Right kidney (tissue), 1 donor: ENCODE results near the gene PREX1.

Experiments
- DNase-seq: peaks from one replicate; pipeline ENCODE4 v3.0.0-alpha.2; 2016

The PREX1 gene

DNA sequence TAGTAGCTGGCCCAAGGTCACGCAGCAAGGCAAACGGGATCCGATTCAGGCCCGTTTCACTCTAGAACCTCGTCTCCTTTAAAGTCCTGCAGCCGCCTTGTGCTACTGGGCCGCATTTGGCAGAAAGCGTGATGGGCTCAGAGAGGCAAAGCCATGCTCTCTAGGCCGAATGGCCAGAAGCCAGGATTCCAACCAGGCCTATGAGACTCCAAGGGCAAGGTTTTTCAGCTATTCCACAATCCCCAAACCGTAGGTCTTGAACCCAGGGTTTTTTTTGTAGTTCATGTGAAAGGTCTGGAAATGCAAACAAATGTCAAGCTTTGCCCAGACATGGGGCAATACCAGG lies 174.1 kb downstream of the PREX1 start:
- DNase-seq: no peak

DNA sequence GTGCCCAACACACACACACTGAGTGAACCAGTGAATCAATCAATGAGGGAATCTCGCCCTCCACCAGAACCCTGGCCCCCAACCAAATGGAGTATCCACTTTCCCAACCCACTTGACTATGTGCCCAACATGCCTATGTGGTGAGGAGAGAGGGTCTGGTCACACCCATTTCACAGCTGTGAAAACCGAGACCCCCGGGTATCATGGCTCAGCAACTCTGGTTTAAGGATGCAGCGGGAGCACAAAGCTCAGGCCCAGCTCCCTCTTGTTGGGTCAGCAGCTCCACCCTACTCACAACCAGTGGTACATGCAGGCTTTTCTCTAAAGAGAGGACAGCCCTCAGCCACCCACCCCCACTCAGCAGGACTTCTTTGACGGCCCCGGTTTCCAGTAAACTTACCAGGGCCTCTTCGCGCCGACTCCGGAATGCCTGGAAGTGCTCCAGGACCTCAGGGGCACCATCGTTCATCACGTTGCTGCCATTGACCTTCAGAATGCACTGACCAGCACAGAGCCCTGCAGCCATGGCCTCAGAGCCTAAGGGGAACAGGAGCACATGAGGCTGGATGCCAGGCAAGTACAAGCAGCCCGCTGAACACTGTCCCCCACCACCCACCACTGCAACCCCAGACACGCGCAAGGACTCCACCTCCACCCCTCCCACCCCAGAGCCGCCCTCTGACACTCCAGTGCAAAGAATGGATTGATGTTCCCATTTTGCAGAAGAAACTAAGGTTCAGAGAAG lies 174.7 kb downstream of the PREX1 start:
- DNase-seq: no peak

DNA sequence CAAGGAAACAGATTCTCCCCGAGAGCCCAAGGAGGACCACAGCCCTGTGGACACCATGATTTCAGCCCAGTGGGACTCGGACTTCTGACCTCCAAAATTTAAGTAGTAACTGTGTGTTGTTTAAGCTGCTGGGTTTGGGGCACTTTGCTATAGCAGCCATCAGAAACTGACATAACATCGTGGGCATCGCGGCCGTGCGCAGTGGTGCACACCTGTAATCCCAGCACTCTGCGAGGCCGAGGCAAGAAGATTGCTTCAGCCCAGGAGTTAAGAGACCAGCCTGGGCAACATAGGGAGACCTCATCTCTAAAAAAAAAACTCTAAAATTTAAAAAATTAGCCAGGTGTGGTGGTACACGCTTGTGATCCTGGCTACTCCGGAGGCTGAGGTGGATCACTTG lies 175.8 kb downstream of the PREX1 start:
- DNase-seq: no peak

DNA sequence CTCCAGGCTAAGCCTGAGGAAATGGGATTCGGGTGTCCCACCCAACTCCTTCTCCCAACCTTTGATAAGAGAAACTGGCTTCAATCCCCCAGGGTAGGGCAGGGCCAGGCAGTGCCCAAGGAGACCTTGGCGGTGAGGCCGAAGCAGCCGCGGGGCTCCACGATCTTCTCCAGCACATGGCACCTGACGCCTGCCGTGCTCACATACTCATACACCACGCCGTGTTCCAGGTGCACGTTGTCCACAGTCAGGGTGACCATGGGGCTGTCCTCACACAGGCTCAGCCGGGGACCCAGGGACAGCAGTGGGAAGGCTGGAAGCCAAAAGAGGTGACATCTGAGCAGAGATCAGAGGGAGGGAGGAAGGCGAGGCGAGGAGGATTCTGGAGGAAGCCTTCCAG lies 176.5 kb downstream of the PREX1 start:
- no peak for DNase-seq

DNA sequence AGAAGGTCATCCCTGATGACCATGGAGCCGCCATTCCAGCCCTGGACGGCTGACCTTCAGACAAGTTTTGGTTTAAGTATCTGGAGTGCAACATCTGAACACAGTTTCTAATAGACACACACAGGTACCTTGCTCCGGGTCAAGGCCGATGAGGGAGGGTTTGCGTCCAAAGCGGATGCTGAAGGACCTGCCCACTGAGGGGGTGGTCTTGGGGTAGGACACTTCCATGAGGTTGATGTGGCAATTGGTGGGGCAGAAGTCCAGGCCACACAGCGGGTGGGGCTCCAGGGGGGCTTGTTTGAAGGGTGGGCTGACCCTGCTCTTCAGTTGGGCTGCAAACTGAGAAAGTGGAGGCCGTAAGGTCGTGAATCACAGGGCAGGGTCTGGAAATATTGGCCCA lies 177.9 kb downstream of the PREX1 start:
- DNase-seq: no peak

DNA sequence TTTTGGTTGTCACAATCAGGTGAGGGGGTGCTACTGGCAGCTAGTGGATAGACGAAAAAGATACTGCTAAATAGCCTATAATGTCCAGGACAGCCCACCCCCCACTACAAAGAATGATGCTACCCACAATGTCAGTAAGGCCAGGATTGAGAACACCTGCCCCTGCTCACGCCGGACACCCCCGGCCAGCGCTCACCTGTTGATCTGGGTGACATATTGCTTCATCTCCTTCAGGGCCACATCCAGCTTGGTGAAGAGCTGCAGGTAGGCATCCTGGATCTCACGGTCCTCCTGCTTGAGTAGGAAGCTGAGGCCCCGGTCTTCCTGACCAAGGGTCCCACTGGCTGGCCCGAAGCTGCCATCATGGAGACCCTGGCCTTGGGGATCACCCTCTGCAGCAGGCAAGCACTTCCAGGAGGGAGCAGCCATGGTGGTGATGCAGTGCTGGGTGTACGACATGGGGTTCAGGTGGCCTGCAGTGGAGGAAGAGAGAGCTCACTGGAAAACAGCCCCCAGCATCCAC lies 178.6 kb downstream of the PREX1 start:
- no peak for DNase-seq

DNA sequence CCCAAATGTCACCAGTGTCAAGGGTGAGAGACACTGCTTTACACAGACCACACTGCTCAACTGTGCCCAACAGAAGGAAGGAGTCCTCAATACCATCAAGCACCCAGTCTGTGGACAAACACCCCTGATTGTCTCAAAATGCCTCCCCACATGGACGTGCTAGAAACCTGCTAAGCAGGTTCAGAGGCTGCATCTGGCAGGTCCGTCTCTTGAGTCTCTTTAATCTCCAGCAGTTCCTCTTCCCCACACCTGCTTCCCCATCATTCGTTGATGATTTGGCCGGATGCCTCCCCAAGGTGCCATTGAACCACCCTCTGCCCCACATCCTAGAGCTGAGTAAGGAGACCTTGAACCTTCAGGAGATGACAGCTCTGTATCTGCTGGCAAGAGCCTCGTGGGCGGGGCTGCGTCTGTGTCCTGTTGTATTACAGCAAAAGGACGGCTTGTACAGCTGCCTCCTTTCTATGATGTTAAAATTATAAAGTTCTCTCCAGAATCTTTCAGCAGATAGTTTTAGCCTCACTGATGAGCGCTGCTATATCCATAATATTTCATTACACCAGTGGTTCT lies 179.2 kb downstream of the PREX1 start:
- no peak for DNase-seq

DNA sequence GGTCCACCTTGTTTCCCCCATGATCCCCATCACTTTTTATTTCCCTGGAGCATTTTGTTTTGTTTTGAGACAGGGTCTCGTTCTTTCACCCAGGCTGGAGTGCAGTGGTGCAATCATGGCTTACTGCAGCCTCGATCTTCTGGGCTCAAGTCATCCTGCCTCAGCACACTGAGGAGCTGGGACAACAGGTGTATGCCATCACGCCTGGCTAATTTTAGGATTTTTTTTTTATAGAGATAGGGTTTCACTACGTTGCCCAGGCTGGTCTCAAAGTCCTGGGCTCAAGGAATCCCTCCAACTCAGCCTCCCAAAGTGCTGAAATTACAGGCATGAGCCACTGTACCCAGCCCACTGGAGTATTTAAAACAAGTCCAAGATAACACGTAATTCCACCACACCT lies 179.9 kb downstream of the PREX1 start:
- no peak for DNase-seq

DNA sequence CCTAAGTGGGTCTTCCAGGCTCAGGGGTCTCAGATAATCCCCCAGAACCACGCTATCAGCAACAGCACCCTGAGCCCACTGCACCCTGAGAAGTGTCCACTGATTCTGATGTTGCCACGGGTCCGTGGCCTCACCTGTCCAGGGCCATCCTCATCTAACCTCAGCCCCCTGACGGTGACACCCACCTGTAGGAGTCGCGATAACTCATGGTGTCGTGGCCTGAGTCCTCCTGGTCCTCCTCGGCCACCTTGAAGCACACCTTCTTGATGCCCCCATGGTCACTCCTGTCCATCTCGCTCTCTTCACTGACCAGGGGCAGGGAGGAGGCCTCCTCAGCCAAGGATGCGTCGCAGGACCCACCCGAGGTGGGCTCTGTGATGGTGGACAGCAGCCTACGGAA lies 182.1 kb downstream of the PREX1 start:
- no peak for DNase-seq

DNA sequence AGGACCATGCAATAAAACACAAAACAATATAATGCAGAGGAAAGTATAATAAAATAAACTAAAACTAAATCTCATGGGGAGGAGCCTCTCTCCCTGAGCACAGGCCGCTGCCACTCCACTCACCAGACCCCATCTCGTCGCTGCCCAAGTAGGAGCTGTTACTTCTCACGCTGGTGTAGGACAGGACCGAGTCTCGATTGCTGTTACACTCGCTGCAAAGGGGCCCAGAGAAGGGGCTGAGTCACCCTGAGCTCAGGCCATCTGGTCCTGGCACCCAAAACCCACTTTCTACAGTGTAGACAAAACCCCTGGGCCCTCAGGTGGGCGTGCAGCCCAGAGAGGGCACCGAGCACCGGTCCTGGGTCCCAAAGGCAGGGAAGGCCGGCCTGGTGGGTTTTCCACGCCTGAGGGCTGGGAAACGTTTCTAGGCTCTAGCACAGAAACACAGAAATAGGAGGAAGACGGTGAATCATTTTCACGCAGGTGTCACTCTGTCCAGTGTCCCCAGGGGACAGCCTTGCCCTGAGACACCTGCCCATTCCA lies 183.4 kb downstream of the PREX1 start:
- DNase-seq: no peak

DNA sequence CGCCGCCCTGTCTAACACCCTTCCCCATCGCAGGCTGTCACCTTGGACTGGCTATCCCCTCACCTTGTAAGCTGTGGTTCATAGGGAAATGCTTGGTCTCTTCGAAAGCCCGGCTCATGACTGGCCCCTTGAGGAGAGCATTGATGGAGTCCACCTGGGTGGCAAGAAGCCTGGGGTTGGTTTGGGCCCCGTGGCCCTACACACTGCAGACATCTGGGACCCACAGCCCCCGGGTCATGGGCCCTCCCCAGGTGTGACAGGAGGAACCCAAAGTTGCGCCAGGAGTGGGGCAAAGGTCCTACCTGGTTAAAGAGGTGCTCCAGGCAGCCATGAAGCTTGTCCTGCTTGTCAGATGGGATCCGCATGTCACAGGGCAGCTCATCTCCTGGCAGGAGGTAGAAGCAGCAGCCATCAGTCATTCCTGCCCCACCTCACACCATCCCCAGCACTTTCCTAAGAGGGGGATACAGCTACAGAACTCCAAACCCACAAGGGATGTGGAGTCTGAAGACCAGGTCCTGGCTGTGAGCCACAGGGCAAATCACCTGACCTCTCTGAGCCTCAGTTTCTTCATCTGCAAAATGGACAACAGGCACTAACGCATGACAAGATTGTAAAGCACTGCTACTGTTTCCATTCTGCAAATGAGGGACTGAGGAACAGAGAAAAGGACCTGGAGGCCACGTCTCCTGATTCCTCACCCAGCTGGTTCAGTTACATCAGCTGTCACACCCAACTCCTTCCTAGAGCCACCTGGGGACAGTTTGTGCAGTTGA lies 185.5 kb downstream of the PREX1 start:
- DNase-seq: no peak

DNA sequence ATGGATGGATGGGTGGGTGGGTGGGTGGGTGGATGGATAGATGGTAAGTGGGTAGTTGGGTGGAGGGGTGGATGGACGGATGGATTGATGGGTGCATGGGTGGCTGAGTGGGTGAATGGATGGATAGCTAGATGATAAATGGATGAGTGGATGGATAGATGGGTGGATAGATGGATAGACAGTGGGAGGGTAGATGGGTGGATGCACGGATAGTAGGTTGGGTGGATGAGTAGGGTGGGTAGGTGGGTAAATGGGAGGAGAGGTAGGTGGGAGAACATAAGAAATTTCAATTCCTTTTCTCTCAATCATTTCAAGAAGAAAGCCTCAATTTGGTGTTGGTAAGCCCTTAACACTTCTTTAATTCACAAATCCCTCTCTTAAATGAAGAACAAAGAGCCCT lies 186.9 kb downstream of the PREX1 start:
- no peak for DNase-seq

DNA sequence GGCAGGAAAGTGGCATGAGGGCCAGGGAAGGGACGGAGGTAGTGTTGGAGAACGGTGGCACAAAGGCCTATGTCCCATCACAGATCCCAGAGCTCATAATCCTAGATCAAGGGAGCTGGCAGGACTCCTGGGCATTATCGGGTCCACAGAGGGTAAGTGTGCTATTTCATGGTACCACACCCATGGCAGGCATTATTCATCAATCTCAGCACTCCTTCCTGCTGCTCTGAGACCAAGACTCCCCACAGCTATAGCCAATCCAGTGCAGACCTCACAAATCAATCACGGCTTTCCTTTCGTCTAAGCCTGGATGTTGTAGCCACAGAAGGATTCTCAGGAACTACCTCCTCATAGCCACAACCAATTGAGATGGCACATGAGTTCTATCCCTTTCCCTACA lies 187.9 kb downstream of the PREX1 start:
- no peak for DNase-seq

DNA sequence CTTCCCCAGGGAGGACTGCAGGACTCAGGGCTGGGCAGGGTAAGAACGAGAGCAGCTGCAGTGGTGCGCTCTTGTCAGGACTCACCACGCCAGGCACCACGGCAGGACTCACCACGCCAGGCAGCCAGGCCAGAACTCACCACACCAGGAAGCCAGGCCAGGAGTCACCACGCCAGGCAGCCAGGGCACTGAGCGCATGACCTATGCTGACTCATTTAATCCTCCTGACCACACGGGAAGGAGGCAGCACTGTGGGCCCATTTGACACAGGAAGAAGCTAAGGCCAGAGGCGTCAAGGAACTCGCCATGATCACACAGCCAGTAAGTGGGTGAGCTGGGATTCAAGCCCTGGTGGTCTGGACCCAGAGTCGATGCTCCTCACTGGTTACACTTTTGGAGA lies 189.3 kb downstream of the PREX1 start:
- DNase-seq: no peak

DNA sequence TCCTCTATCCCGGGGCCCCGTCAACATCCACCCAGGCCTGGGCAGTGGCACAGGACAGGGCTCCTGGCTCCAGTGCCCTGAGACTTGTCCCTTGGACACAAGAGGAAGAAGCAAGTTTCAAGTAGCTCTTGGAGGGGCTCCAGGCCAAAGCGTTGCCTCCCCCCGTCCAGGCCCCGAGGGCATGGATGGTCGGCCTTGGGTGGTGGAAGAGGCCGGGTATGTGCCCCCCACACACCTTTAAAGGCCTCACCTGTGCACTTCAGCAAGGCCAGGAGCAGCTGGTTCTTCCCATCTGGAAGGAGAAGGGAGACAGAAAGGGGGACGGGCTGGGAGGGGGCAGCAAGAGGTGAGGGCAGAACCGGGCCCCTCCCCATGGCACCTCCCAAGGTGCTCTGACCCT lies 190.3 kb downstream of the PREX1 start:
- DNase-seq: no peak

DNA sequence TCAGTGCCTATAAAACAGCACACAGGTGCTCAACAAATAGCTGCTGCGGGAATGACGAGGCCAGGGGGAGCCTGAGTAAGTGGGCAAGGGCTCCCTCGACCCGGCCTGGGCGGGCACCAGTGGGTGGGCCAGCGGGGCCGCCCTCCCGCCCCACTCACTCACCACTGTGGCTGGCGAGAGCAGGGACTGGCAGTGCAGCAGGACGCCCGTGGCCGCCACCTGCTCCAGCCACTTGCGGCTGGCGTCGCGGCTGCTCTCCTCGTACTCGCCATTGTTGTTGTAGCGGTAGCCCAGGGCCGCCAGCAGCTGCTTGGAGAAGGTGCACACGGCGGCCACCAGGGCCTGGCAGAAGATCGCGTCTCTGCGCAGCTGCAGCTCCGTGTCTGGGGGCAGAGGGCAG lies 191.5 kb downstream of the PREX1 start:
- no peak for DNase-seq

DNA sequence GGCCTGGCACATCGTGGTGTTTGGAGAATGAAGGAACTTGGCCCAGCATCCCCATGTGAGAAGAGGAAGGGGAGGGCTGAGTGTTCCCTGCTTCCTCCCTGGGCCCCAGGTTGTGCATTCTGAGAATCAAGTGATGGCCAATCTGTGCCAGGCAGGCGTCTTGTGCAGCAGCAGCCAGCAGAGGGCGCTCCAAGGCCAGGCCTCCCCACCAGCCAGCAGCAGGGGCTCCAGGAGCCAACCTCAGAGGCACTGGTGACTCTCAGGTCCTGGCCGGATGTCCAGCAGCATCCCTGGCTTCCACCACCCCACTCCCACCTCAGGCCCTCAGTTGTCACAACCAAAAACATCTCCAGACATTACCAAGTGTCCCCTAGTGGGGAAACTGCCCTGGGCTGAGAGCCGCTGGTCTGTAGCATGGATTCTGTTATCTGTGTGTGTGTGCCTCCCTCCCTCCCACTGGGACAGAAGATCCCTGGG lies 192.0 kb downstream of the PREX1 start:
- DNase-seq: no peak

DNA sequence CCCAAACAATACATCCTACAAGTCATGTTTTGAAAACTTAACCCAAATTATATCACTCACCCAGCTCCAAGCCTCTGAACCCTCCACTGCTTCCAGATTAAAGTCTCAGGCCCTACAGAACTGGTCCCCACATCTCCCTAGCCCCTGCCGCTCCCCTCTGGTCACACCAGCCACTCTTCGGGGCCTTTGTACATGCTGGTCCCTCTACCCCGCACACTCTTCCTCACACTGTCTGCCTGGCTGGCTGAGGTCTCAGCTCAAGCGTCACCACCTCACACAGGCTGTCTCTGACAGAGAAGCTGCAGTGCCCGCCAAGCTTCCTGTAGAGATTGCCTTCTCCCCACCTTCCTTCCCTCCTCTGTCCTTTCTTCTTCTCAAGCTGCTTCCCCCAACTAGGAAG lies 192.4 kb downstream of the PREX1 start:
- no peak for DNase-seq

DNA sequence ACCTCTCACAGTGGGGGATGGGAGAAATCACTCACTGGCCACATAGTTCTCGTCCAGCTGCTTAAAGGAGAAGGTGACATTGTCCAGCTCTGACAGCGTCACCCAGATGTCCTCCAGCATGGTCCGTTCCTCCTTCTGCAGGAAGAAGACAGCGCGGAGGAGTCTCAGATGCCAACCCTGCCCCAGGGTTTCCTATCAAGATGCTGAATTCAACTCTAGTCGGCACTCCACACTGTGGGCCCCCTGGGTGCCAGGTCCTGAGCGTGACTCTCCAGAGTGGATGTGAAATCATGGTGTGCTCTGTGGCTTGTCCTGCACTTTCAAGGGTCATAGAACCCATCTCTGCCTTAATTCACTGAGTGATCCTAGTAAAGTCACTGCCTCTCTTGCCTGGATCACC lies 193.2 kb downstream of the PREX1 start:
- DNase-seq: no peak

DNA sequence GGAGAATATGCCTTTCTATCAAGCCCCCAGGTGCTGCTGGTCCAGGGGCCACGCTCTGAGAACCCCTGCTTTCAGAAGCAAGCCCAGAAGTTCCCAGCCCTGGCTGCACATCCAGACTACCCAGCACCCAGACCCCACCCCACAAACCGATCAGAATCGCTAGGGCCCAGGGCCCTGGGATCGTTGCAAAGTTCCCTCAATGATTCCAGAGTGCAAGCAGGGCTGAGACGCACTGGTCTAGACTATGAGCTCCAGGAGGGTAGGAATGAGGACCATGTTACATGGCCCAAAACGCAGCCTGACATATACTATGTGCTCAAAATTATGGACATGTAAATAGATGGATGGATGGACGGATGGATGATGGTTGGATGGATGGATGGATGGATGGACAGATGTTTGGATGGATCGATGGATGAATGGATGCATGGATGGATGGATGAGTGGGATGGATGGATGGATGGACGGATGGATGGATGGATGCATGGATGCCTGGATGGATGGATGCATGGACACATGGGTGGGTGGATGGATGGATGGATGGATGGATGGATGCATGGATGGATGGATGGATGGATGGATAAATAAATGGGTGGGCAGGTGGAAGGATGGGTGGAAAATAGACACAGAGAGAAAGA lies 194.1 kb downstream of the PREX1 start:
- no peak for DNase-seq

DNA sequence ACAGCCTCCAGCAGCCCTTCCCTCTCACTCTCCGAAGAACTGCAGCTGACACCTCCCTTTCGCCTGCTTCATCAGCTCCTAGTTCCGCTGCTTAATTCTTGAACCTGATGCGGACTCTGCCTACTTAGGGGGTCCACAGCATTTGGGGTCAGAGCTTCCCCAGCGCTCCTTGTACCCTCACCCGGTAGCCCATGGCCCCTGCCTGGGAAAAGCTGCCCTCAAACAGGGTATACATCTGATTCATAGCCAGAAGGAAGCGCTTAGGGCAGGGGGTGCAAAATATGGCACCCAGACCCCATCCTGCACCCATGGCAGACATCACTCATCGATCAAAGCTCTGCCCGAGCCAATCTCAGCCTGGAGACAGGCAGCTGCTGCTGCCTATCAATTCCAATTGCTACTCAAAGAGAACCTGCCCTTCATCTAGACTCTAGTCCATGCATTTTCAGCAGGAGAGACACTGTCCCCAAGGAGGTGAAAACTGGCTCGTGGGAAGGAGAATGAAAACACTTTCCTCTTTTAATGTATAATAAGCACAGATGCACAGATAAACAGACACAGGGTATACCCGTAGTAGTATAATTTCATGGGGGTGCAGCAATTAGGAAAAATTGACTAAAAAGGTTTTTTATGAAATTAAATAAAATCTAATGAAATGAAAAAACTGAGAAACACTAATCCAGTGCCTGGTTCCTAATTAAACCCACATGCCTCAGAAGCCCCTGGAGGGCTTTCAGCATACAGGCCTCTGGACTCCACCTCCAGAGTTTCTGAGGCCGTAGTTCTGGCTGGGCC lies 194.8 kb downstream of the PREX1 start:
- no peak for DNase-seq
